H1 (cell line): Measurements from ENCODE around the gene SLU7. TPM values are rescaled to one million over a fixed set of nuclear protein-coding genes. Genes with fewer than 3 reads are reported as not detected.
A peak's percentile ranks its signal among the peaks of the same experiment; 100 is the strongest.

Experiments used
- CHD2 ChIP-seq: IDR thresholded peaks from 2 replicates; pipeline ENCODE4 v1.6.1; 2012; ENCODE audit warnings: low read length, improper control_type of control experiment
- CREB1 ChIP-seq: IDR thresholded peaks from 2 replicates; pipeline ENCODE4 v1.6.1; 2012; ENCODE audit warnings: inconsistent platforms
- GTF2F1 ChIP-seq: IDR thresholded peaks from 2 replicates; pipeline ENCODE4 v1.6.1; 2012; ENCODE audit warnings: low read depth, low read length, improper control_type of control experiment, borderline replicate concordance
- HDAC6 ChIP-seq: IDR thresholded peaks from one replicate; pipeline ENCODE4 v1.7.1; 2012; ENCODE audit warnings: low read depth, mild to moderate bottlenecking, inconsistent platforms, low read length, moderate library complexity
- PHF8 ChIP-seq: fragments of 200-600 bp; sonication (generic); conservative IDR thresholded peaks from 2 replicates; pipeline ENCODE4 v1.7.1; 2012; ENCODE audit warnings: low read depth, mild to moderate bottlenecking, inconsistent platforms, low read length, moderate library complexity
- POLR2AphosphoS5 ChIP-seq: IDR thresholded peaks from 2 replicates; pipeline ENCODE4 v1.6.1; 2011; ENCODE audit warnings: low read depth, low read length
- SAP30 ChIP-seq: fragments of 300-600 bp; sonication (generic); IDR thresholded peaks from 2 replicates; pipeline ENCODE4 v1.7.1; 2012; ENCODE audit warnings: low read length, moderate library complexity, mild to moderate bottlenecking, inconsistent platforms; ENCODE audit not compliant: insufficient read depth, insufficient replicate concordance
- SIX5 ChIP-seq: IDR thresholded peaks from 2 replicates; pipeline ENCODE4 v1.6.1; 2011; ENCODE audit warnings: mild to moderate bottlenecking, low read depth, low read length
- TBP ChIP-seq: IDR thresholded peaks from 2 replicates; pipeline ENCODE4 v1.6.1; 2011; ENCODE audit warnings: low read depth, low read length, improper control_type of control experiment
- TCF12 ChIP-seq: IDR thresholded peaks from 2 replicates; pipeline ENCODE4 v1.6.1; 2011; ENCODE audit warnings: low read depth, mild to moderate bottlenecking, low read length
- polyA plus RNA-seq, 7 experiments: library from polyadenylated mRNA; depleted of rRNA in 3 of 7; stranded (reverse) in 5 of 7; unstranded in 2 of 7; fragments of >200 nt in 5 of 7; fragments of 200-250 nt in 2 of 7; gene quantifications; 1 replicate in 5 of 7; 2 replicates in 1 of 7; 4 replicates in 1 of 7; pipeline versions ENCODE4 v1.2.1 to v1.2.3, GENCODE V29; 2011 to 2013; ENCODE audit warnings: missing spikeins in 2 of 7, mixed read lengths in 2 of 7
- total RNA-seq: library from RNA; stranded (reverse); fragmentation: NEBNext Ultra II Directional; extraction: Animal tissue kit (Norgen Biotek cat#: 25700); gene quantifications from 2 replicates; pipeline ENCODE4 v1.2.1, GENCODE V29; 2021
- TF ChIP-seq, protein P1 (sequence below): IDR thresholded peaks from 2 replicates; pipeline ENCODE4 v1.6.1; 2011; ENCODE audit warnings: low read depth, mild to moderate bottlenecking, low read length; ENCODE audit not compliant: insufficient read depth
- TF ChIP-seq, protein P2 (sequence below): IDR thresholded peaks from 2 replicates; pipeline ENCODE4 v1.6.1; 2012; ENCODE audit warnings: inconsistent platforms

Gene SLU7
- total and polyA plus RNA-seq, 2 of the 8 experiments (the other 6 are each of a cell fraction or from before 2014, with no cell fraction given) = 6.0 to 34.1 TPM

DNA sequence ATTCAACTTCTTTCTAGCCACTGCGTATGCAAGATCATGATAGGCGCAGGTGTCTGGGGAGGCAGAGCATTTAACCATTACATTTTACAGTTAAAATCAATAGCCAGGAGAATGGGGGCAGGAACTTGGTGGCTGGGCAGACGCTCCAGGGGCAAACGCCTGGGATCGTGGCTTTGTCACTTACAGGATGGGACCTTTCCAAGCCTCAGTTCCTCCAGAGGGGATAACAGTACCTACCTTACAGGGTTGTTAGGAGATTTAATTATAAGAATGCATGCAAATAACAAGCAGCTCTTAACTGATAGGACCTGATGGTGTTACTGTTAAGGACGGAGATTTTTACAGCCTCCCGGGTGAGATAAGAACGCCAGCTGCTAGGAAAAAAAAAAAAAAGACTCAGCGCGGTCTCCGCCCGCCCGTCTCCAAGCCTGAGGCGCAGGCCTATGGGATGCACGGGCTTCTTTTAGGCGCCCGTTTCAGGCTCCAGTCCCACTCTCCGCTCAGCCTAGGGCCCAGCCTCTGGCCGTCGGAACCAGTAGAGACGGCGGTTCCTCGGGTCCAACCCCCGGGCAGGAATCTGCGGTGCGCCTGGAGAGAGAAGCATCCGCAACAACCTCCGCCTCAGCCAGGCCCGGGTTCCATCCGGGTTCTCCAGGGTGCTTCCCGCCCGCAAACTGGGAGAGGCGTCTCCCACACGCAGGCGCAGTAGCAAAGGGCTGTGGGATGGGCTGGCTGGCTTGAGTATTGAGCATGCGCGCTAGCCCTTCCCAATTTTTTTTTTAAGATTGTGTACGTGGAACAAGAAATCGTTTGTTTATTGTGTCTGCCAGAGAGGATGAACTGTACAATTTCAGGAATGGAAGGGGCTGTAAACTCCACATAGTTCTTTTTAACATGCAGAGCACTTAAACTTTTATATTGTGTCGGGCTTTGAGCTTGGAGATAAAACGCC lies 19.2 kb downstream of the SLU7 start, which contains the start of gene FAM200C (continued):
- TF ChIP-seq, protein P1, sequence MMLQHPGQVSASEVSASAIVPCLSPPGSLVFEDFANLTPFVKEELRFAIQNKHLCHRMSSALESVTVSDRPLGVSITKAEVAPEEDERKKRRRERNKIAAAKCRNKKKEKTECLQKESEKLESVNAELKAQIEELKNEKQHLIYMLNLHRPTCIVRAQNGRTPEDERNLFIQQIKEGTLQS = no peak
- TF ChIP-seq CREB1 = no peak
- peak; percentile 95 for TF ChIP-seq POLR2AphosphoS5
- TF ChIP-seq, protein P2, sequence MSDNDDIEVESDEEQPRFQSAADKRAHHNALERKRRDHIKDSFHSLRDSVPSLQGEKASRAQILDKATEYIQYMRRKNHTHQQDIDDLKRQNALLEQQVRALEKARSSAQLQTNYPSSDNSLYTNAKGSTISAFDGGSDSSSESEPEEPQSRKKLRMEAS = peak; percentile 44; the same call in 1 of the 2 replicates
- TF ChIP-seq HDAC6 = no peak
- TF ChIP-seq TBP = peak; percentile 89
- TF ChIP-seq GTF2F1 = no peak
- TF ChIP-seq TCF12 = no peak
- peak; percentile 100 for TF ChIP-seq PHF8
- TF ChIP-seq SAP30 = no peak
- no peak for TF ChIP-seq SIX5
- no peak for TF ChIP-seq CHD2
